Ovary (tissue), 9 donors: ENCODE measurements around the gene OSTF1. TPM values are rescaled to one million over a fixed set of nuclear protein-coding genes. Genes with fewer than 3 reads are reported as not detected.

ENCODE experiments used
- DNase-seq, 5 donors: peaks; one replicate each; pipeline ENCODE4 v3.0.0-alpha.2; 2019 to 2020
- H3K27ac ChIP-seq, 2 donors: fragments of 200-600 bp; one replicate each; pipeline versions ENCODE4 v1.5.1 to v1.8.0; 2019 to 2022
- H3K27me3 ChIP-seq: fragments of 200-600 bp; one replicate; pipeline ENCODE4 v1.8.0; 2022
- H3K36me3 ChIP-seq: fragments of 200-600 bp; sonication (generic); one replicate; pipeline ENCODE4 v1.5.1; 2019
- H3K4me1 ChIP-seq: one replicate; pipeline ENCODE4 v1.8.1; 2013; ENCODE audit warnings: mild to moderate bottlenecking, moderate library complexity; ENCODE audit not compliant: insufficient read depth
- H3K4me3 ChIP-seq: fragments of 200-600 bp; sonication (generic); one replicate; pipeline ENCODE4 v1.5.1; 2017
- H3K9me3 ChIP-seq, 2 donors: fragments of 200-600 bp in 1 of 2; sonication (generic) in 1 of 2; one replicate each; pipeline versions ENCODE4 v1.5.1 to v1.8.1; 2013 to 2019; ENCODE audit warnings: mild to moderate bottlenecking in 1 of 2, moderate library complexity in 1 of 2
- CTCF ChIP-seq, 3 donors: fragments of 450-650 bp in 2 of 3; fragments of 200-600 bp in 1 of 3; IDR thresholded peaks; one replicate each; pipeline versions ENCODE4 v1.5.1 to v1.8.0; 2016 to 2022; ENCODE audit warnings: antibody characterized with exemption in 3 of 3, mild to moderate bottlenecking in 1 of 3
- EP300 ChIP-seq: sonication (generic); formaldehyde crosslinking; IDR thresholded peaks from one replicate; pipeline ENCODE4 v1.6.1; 2017; ENCODE audit warnings: antibody characterized with exemption
- POLR2A ChIP-seq: fragments of 450-650 bp; IDR thresholded peaks from one replicate; pipeline ENCODE4 v1.6.1; 2017; ENCODE audit warnings: antibody characterized with exemption, mild to moderate bottlenecking, moderate library complexity
- WGBS, 3 donors: extraction: QIAGEN DNeasy Blood & Tissue Kit in 1 of 3; methylation state at CpG; one replicate each; pipeline versions ENCODE4 v1.1.5 to v1.1.7; 2013 to 2017; 5-methylcytosine and 5-hydroxymethylcytosine counted together
- intact Hi-C, 4 donors: fragments of 100-400 bp; cut with DNase I; formaldehyde crosslinking; loops; one replicate each; pipeline versions ENCODE4 v1.11.0 to v1.15.1; 2022 to 2023
- polyA plus RNA-seq, 2 donors: library from polyadenylated mRNA; stranded (reverse); fragments of 200-250 nt in 1 of 2; fragments of 350-450 nt in 1 of 2; fragmentation: Illumina TruSeq in 1 of 2; extraction: RNeasy Lipid Tissue Mini Kit (QIAGEN cat#74804) in 1 of 2; gene quantifications; one replicate each; pipeline ENCODE4 v1.2.3, GENCODE V29; 2013 to 2014
- total RNA-seq, 7 donors: library from RNA; depleted of rRNA in 2 of 7; stranded (reverse); fragments of >200 nt in 2 of 7; fragmentation: NEBNext Ultra II Directional in 3 of 7; extraction: Animal tissue kit (Norgen Biotek cat#: 25700) in 3 of 7; gene quantifications; one replicate each; pipeline versions ENCODE4 v1.1.0 to v1.2.4, GENCODE V29; 2016 to 2023
- donor health status: DM: no; HTN: no; CAD: no; lungs with moderate emphysema.
- donor health status: DM: no; HTN: no; CAD: no.
- donor health status: Bipolar disorder and iron deficiency.
- donor health status: DM: yes; HTN: yes; CAD: no.
- donor health status: DM: no; HTN: no; CAD: no.
- donor health status: DM: yes; HTN: yes; CAD: no.

Gene OSTF1
- total and polyA plus RNA-seq, 9 donors, result 15.1 to 46.9 (median 20.0) TPM

GRCh38 chr9:75061169-75061568, 27.1 kb upstream of the OSTF1 start:
- no peak for DNase-seq
- intact Hi-C loops, result loop anchor here in 2 of 4 donors (10.0 kb wide), 2 partner anchors 64 to 286 kb away; no protein-coding TSS in a partner anchor
- Histone ChIP-seq H3K27me3 (no peaks in the 10 kb centered on the region), H3K4me3 (no peak overlapping the region), H3K9me3 (no peaks in the 10 kb centered on the region), H3K36me3 (no peaks in the 10 kb centered on the region), H3K27ac (no peak overlapping the region), H3K4me1 (no peaks in the 10 kb centered on the region)
- 95 to 99% (median 98%) methylated on average over 2 of the region's 2 CpGs for WGBS, 3 donors
- TF ChIP-seq EP300 (no peak), CTCF (IDR thresholded peaks at IDR 0.05) (no peak), POLR2A (no peak)

GRCh38 chr9:75063556-75064305, 24.6 kb upstream of the OSTF1 start:
- Histone ChIP-seq H3K9me3 (no peaks in the 10 kb centered on the region), H3K4me1 (no peaks in the 10 kb centered on the region), H3K27me3 (no peaks in the 10 kb centered on the region), H3K36me3 (no peaks in the 10 kb centered on the region), H3K27ac (no peak overlapping the region), H3K4me3 (no peak overlapping the region)
- intact Hi-C loops, result loop anchor here in 2 of 4 donors (10.0 kb wide), 2 partner anchors 61 to 289 kb away; no protein-coding TSS in a partner anchor
- no peak for DNase-seq
- 67 to 86% (median 84%) methylated on average over 1 of the region's 1 CpG for WGBS, 3 donors
- no peak for TF ChIP-seq EP300

GRCh38 chr9:75064307-75065025, 23.8 kb upstream of the OSTF1 start:
- Histone ChIP-seq H3K4me1 (no peaks in the 10 kb centered on the region), H3K9me3 (no peaks in the 10 kb centered on the region), H3K36me3 (no peaks in the 10 kb centered on the region), H3K27ac (no peak overlapping the region), H3K27me3 (no peaks in the 10 kb centered on the region), H3K4me3 (no peak overlapping the region)
- no peak for TF ChIP-seq EP300
- 73 to 80% (median 75%) methylated on average over 2 of the region's 2 CpGs for WGBS, 3 donors
- intact Hi-C loops, result loop anchor here in 2 of 4 donors (10.0 kb wide), 2 partner anchors 60 to 290 kb away; no protein-coding TSS in a partner anchor
- DNase-seq, result no peak

- TF ChIP-seq POLR2A, result no peak
- no peak for TF ChIP-seq CTCF (IDR thresholded peaks at IDR 0.05)
- TF ChIP-seq EP300, result no peak
- DNase-seq, result no peak
- H3K4me3 ChIP-seq, result no peak overlapping the region
- H3K27ac ChIP-seq, result no peak overlapping the region
- no peaks in the 10 kb centered on the region for H3K4me1 ChIP-seq
- intact Hi-C loops, result loop anchor here in 2 of 4 donors (10.0 kb wide), 2 partner anchors 59 to 291 kb away; no protein-coding TSS in a partner anchor
- 41 to 62% (median 54%) methylated on average over 2 of the region's 2 CpGs for WGBS, 3 donors
- no peaks in the 10 kb centered on the region for H3K27me3 ChIP-seq
- H3K9me3 ChIP-seq, result no peaks in the 10 kb centered on the region
- H3K36me3 ChIP-seq, result no peaks in the 10 kb centered on the region
Measured at GRCh38 chr9:75065510-75065909, 22.8 kb upstream of the OSTF1 start.

GRCh38 chr9:75067894-75068293, 20.4 kb upstream of the OSTF1 start:
- no peak for TF ChIP-seq CTCF (IDR thresholded peaks at IDR 0.05)
- TF ChIP-seq POLR2A, result no peak
- TF ChIP-seq EP300, result no peak
- no peaks in the 10 kb centered on the region for H3K27me3 ChIP-seq
- no peak overlapping the region for H3K4me3 ChIP-seq
- no peaks in the 10 kb centered on the region for H3K36me3 ChIP-seq
- 72 to 98% (median 87%) methylated on average over 4 of the region's 4 CpGs for WGBS, 3 donors
- no peak for DNase-seq
- no peaks in the 10 kb centered on the region for H3K4me1 ChIP-seq
- intact Hi-C loops, result loop anchor here in 2 of 4 donors (10.0 kb wide), 2 partner anchors 57 to 293 kb away; no protein-coding TSS in a partner anchor
- H3K27ac ChIP-seq, result no peak overlapping the region
- no peaks in the 10 kb centered on the region for H3K9me3 ChIP-seq
